OCI-LY1 (cell line): Measurements from ENCODE around the gene NCOA4.

Experiments used
- CTCF ChIP-seq: fragments of 200-600 bp; sonication (generic), shearing (Covaris generic); IDR thresholded peaks from 2 replicates; pipeline ENCODE4 v1.5.1; 2017; ENCODE audit warnings: mild to moderate bottlenecking, antibody characterized with exemption, low read length, moderate library complexity, mixed read lengths
- EZH2 ChIP-seq: fragments of 200-600 bp; sonication (generic), shearing (Covaris generic); IDR thresholded peaks from 2 replicates; pipeline ENCODE4 v1.8.0; 2017; ENCODE audit warnings: borderline replicate concordance, mixed run types, mild to moderate bottlenecking, antibody characterized with exemption, low read length, moderate library complexity, mixed read lengths

- TF ChIP-seq EZH2 (no peak), CTCF (no peak)
Observed at GRCh38 chr10:46068905-46069304, 38.5 kb upstream of the NCOA4 start.
